ENCODE results near the gene ZNF746. TPM values are rescaled to one million over a fixed set of nuclear protein-coding genes. Genes with fewer than 3 reads are reported as not detected.

The ZNF746 gene
- 10 to 100 TPM; 16.1 to 16.4 TPM for total RNA-seq

DNA sequence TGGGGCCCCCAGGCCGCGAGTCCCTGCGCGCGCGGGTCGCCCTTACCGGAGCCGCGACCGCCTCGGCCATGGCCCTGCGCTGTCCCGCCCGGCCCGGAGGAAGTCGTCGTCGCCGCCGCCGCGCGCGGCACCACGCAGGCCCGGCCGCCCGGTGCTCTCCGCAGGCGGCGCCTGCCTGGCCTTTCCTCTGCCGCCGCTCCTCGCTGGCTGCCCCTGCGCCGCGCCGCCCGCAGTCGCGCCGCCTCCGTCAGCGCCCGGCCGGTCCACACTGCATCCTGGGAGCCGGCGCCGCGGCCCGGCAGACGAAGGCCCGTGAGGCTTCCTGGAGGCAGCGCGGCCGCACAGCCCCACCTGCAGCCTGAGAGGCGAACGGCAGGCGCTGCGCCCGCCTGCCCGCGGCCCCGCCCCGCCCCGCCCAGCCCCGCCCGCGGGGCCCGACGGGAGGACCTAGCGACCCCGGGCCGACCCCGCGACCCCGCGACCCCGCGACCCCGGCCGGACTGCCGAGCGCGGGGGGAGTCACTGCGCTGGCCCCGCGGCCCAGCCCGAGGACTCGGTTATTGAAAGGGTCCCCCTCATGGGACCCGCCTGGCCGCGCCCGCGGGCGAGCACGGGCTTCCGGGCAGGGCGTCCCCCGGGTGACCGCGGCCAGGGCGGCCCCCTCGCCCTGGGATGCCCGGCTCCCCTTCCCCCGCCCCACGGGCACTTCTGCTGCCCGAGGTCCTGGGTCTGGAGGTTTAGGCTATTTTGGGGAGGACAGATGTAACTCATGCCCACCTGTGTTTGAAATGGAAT lies at the start of gene ZNF746:
ZNF746 (minus strand) TSS at position 343 of the 795 bp plus-strand sequence; CDS start at position 70, 273 bp downstream.
- H3K4me1 Mint-ChIP-seq: peaks cover 30% of the 10 kb centered on the region
- H3K4me3 Mint-ChIP-seq: peak within 1 kb of the TSS; percentile 94
- peak; percentile 90 for DNase-seq
- H3K36me3 Mint-ChIP-seq: peaks cover 11% of the 10 kb centered on the region
- no peaks in the 10 kb centered on the region for H3K9me3 Mint-ChIP-seq
- H3K27me3 Mint-ChIP-seq: peaks cover 11% of the 10 kb centered on the region
- peak within 1 kb of the TSS; percentile 92 for H3K27ac Mint-ChIP-seq

DNA sequence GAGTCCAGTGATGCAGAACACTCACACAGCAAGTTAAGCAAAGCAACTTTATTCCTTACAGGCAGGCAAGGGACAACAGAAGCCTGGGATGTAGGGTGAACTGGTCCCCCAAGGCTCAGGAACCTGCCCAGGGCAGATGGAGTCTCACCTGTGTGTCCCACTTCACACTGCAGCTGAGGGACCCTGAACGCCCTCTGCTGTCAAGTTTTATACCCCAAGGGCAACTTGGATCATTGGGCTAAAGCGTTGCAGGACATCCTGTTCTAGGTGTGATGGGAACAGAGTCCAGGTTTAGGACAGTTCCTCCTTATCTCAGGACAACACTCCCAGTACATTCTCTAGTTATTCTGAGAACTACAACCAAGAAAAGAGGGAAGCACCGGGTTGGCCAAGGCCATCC lies 49.5 kb upstream of the ZNF746 start:
- Mint-ChIP-seq H3K4me3 (no peak overlapping the region), H3K9me3 (peaks cover 2% of the 10 kb centered on the region), H3K27me3 (no peaks in the 10 kb centered on the region), H3K4me1 (peaks cover 8% of the 10 kb centered on the region), H3K36me3 (peaks cover 43% of the 10 kb centered on the region), H3K27ac (no peak overlapping the region)
- no peak for DNase-seq

DNA sequence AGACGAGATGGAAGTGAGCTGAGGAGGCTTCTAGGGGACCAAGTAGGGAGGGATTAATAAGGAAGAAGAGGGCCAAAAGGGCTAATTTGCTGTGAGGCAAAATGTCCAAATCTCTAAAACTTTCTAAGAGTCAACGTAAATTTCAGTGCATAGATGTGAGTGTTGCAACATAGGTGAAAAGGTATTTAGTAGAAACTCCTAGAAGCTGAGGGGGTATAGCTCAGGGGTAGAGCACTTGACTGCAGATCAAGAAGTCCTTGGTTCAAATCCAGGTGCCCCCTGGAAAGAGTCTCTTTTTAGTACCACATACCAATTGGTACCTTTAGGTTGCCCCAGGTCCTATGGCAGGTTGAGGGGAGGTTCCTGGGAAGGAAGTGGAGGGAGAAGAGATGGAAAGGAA lies 48.7 kb upstream of the ZNF746 start:
- DNase-seq: no peak
- H3K27ac Mint-ChIP-seq: no peak overlapping the region
- no peaks in the 10 kb centered on the region for H3K27me3 Mint-ChIP-seq

DNA sequence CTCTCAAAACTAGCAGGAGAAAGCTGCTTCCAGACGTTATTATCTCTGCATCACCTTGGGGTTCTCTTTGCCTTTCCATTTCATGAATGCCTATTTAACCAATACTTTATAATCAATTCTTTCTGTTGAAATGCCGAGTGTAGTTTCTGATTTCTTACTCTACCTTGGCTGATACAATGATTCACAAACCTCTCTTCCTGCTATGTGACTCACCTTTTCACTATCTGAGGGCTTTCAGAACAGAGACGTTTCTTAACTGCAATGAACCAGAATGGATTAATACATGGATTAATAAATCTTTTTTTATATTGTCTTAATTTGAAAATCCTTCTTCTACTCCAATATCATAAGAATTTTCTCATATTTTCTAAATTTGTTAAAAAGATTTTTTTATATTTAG lies 46.4 kb upstream of the ZNF746 start:
- H3K36me3 Mint-ChIP-seq: peaks cover 50% of the 10 kb centered on the region
- peaks cover 14% of the 10 kb centered on the region for H3K9me3 Mint-ChIP-seq
- no peaks in the 10 kb centered on the region for H3K27me3 Mint-ChIP-seq
- peaks cover 8% of the 10 kb centered on the region for H3K4me1 Mint-ChIP-seq
- H3K4me3 Mint-ChIP-seq: no peak overlapping the region
- DNase-seq: no peak
- no peak overlapping the region for H3K27ac Mint-ChIP-seq

More for the DNA sequence above, 48.7 kb upstream of the ZNF746 start:
- Mint-ChIP-seq H3K4me1 (peaks cover 8% of the 10 kb centered on the region), H3K9me3 (peaks cover 6% of the 10 kb centered on the region), H3K36me3 (peaks cover 46% of the 10 kb centered on the region), H3K4me3 (no peak overlapping the region)

DNA sequence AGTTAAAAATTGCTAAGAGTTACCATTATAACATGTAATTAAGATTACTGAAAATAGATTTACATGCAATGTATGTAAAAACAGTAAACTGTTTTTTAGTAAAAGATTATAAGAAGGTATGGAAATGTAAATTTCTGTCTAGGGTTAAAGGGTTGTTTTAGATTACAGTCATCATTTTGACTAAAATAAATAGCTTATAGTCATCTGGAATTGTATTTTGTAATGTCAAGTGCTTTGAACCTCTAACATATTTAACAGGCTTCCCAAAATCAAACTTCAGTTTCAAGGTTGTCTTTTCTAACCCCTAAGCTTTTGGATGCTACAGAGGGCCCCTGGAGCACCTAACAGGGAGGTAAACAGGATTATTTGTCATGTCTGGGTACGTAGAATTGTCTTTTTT lies 35.0 kb upstream of the ZNF746 start:
- peaks cover 2% of the 10 kb centered on the region for H3K4me1 Mint-ChIP-seq
- no peak overlapping the region for H3K4me3 Mint-ChIP-seq

DNA sequence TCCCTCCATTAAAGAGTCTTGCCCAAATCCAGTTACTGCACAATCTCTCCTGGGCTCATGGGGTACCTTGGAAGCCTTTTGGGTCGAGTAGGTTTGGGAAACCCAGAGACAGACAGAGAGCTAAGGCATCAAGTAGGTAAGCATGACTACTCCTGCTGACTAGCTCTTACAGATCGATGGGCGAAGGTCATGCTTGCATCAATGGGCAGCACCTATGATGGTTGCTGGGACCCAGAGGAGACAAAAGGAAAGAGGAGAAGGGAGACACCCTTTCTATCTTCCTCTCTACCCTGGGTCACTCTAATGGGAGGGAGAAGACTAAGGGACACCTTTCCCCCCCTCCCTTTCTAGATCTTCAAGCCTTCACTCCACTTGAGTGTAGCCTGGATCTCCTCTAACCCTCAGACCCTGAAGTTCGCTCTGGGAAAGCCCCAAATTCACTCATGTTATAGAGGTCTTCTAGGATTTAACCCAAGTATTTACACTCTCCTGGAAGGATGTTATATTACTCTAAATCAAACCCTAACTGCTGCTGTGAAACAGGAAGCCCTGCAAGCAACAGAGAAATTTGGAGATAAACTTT lies 31.6 kb upstream of the ZNF746 start:
- Mint-ChIP-seq H3K27me3 (peaks cover 3% of the 10 kb centered on the region), H3K36me3 (peaks cover 14% of the 10 kb centered on the region), H3K9me3 (peaks cover 43% of the 10 kb centered on the region), H3K4me3 (no peak overlapping the region), H3K4me1 (no peaks in the 10 kb centered on the region), H3K27ac (no peak overlapping the region)
- DNase-seq: no peak

More for the DNA sequence above, 35.0 kb upstream of the ZNF746 start:
- Mint-ChIP-seq H3K9me3 (peaks cover 35% of the 10 kb centered on the region), H3K27me3 (no peaks in the 10 kb centered on the region), H3K27ac (no peak overlapping the region), H3K36me3 (peaks cover 16% of the 10 kb centered on the region)
- DNase-seq: no peak

DNA sequence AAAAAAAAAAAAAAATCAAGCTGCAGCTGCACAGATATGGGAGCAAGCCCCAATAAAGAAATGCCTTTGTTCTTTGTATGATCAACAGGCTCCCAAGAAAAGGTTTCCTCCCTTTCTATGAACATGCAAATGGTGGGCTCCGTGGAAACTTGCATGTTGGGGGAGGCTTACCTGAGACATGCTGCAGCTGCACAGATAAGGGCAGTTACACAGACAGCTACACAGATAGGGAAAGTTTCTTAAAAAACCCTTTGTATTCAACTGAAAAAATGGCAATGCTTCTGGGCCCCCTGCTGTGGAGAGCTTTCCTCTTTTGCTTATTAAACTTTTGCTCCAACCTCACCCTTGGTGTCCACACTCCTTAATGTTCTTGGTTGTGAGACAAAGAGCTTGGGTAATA lies 29.8 kb upstream of the ZNF746 start:
- Mint-ChIP-seq H3K4me1 (no peaks in the 10 kb centered on the region), H3K36me3 (peaks cover 12% of the 10 kb centered on the region), H3K9me3 (peaks cover 42% of the 10 kb centered on the region), H3K27me3 (peaks cover 3% of the 10 kb centered on the region), H3K4me3 (no peak overlapping the region), H3K27ac (no peak overlapping the region)
- DNase-seq: no peak

DNA sequence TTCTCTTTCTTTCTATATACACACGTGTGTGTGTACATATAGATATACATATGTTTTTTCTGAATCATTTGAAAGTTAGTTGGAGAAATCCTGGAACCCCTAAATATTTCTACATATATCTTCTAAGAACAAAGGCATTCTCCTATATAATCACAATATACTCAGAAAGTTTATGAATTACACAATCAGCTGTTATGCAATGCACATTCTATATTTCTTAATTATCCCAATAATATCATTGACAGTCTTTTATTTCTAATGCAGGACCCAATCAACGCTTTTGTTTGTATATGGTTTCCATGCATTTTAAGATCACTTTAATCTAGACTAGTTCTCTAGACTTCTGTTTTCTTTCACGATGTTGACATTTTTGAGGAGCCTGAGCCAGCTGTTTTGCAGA lies 27.7 kb upstream of the ZNF746 start:
- DNase-seq: no peak
- Mint-ChIP-seq H3K9me3 (peaks cover 34% of the 10 kb centered on the region), H3K4me3 (no peak overlapping the region), H3K4me1 (no peaks in the 10 kb centered on the region), H3K27me3 (peaks cover 3% of the 10 kb centered on the region), H3K27ac (no peak overlapping the region), H3K36me3 (peaks cover 15% of the 10 kb centered on the region)

DNA sequence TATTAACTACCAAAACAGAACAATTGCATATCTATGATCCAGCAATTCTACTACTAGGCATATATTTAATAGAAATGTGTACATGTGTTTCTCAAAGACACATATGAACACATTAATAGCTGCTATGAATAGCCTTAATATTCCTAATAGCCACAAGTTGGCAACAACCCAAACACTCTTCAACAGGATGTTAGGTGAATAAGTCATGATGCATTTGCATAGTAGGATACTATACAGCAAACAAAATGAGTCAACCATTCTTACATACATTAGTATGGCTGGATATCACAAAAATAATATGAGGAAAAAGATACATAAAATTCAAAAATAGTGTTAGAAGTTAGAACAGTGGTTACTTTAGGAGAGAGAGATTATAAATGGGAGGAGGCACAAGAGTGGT lies 26.8 kb upstream of the ZNF746 start:
- DNase-seq: no peak
- H3K4me1 Mint-ChIP-seq: no peaks in the 10 kb centered on the region
- H3K27me3 Mint-ChIP-seq: peaks cover 3% of the 10 kb centered on the region
- H3K36me3 Mint-ChIP-seq: peaks cover 15% of the 10 kb centered on the region
- H3K4me3 Mint-ChIP-seq: no peak overlapping the region
- peaks cover 26% of the 10 kb centered on the region for H3K9me3 Mint-ChIP-seq
- H3K27ac Mint-ChIP-seq: no peak overlapping the region

DNA sequence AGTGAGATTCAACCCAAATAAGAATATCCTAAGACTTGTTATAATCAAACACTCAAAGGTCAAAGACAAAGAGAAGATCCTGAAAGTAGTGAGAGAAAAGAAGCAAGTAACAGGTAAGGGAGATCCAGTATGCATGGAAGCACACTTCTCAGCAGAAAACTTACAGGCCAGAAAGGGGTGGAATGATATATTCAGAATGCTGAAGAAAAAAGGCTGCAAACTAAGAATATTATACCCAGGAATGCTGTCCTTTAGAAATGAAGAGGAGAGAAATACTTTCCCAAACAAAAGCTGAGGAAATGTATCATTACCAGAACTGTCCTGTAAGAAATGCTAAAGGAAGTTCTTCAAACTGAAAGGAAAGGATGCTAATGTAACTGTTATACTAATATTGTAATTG lies 12.6 kb upstream of the ZNF746 start:
- no peak for DNase-seq
- peaks cover 6% of the 10 kb centered on the region for H3K36me3 Mint-ChIP-seq
- H3K9me3 Mint-ChIP-seq: peaks cover 33% of the 10 kb centered on the region
- H3K4me1 Mint-ChIP-seq: no peaks in the 10 kb centered on the region
- no peak overlapping the region for H3K27ac Mint-ChIP-seq
- H3K4me3 Mint-ChIP-seq: no peak overlapping the region
- no peaks in the 10 kb centered on the region for H3K27me3 Mint-ChIP-seq

DNA sequence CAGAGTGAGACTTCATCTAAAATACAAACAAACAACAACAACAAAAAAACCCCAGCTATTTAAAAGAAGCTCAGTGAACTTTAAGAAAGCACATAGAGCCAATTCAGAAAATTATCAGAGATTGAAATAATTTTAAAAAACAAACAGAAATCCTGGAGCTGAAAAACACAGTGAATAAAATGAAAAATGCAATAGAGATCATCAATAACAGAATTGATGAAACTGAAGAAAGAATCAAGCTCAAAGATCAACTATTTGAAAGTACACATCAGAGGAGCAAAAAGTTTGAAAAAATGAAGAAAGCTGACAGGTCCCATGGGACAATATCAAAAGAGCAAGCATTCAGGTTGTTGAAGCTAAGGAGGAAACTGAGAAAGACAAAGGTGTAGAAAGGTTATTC lies 12.2 kb upstream of the ZNF746 start:
- no peak for DNase-seq
- H3K36me3 Mint-ChIP-seq: peaks cover 8% of the 10 kb centered on the region
- no peak overlapping the region for H3K4me3 Mint-ChIP-seq
- peaks cover 36% of the 10 kb centered on the region for H3K9me3 Mint-ChIP-seq
- no peaks in the 10 kb centered on the region for H3K4me1 Mint-ChIP-seq
- no peak overlapping the region for H3K27ac Mint-ChIP-seq
- no peaks in the 10 kb centered on the region for H3K27me3 Mint-ChIP-seq

DNA sequence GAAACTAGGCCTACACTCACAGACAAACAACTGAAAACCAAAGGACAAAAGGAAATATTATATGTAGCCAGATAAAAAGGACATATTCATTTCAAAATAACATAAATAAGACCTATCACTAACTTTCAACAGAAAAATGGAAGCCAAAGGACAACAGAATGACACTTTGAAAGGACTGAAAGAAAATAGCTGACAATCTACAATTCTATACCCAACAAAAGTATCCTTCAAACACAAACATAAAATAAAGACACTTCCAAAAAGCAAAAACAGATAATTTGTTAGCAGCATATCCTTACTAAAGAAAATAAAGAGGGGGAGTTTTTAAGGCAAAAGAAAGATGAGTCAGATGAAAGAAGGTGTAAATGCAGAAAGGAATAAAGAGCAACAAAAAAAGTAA lies 7.9 kb upstream of the ZNF746 start:
- H3K4me1 Mint-ChIP-seq: peaks cover under 1% of the 10 kb centered on the region
- H3K27me3 Mint-ChIP-seq: no peaks in the 10 kb centered on the region
- no peak overlapping the region for H3K27ac Mint-ChIP-seq
- no peak overlapping the region for H3K4me3 Mint-ChIP-seq
- H3K36me3 Mint-ChIP-seq: peaks cover 6% of the 10 kb centered on the region
- peaks cover 18% of the 10 kb centered on the region for H3K9me3 Mint-ChIP-seq
- no peak for DNase-seq

DNA sequence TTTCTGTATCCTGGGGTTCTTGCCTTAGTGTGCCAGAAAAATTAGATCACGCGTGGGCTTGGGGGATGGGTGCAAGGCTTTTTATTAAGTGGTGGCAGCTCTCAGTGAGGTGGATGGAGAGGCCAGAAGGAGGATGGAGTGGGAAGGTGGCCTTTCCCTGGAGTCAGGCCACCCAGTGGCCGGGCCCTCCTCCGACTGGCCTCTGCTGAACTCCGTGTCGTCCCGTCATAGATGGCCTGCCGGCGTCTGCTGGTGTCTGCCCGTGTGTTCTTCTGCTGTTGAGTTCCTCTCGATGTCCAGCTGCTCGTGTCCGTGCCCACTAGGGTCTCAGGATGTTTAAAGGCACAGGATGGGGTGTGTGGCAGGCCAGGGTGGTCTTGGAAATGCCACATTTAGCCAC lies 4.0 kb upstream of the ZNF746 start:
- no peak for DNase-seq
- Mint-ChIP-seq H3K4me1 (peaks cover 13% of the 10 kb centered on the region), H3K4me3 (no peak overlapping the region), H3K27me3 (peaks cover 11% of the 10 kb centered on the region), H3K9me3 (peaks cover 8% of the 10 kb centered on the region), H3K36me3 (peaks cover 6% of the 10 kb centered on the region), H3K27ac (no peak overlapping the region)

DNA sequence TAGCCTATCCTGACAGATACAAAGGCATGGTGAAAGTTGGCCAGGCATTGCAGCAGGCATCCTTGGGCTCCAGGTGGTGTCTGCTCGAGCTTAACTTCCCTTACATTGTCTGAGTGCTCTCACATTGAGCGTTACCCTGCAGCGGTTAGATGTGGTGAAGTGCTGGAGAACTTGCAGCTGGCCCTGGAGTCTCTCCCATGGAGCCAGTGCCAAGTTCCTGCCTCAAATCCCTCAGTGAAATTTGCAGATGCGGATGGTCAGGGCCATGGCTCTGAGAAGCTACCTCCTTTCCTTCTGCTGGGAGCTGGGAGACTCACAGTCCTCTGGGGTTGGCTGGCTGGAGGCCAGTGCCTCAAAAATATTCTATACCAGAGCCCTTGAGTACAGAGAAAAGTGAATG lies 3.3 kb upstream of the ZNF746 start:
- Mint-ChIP-seq H3K27me3 (peaks cover 11% of the 10 kb centered on the region), H3K36me3 (peaks cover 6% of the 10 kb centered on the region), H3K4me3 (no peak overlapping the region), H3K27ac (no peak overlapping the region), H3K9me3 (peaks cover 8% of the 10 kb centered on the region), H3K4me1 (peaks cover 17% of the 10 kb centered on the region)
- DNase-seq: no peak

DNA sequence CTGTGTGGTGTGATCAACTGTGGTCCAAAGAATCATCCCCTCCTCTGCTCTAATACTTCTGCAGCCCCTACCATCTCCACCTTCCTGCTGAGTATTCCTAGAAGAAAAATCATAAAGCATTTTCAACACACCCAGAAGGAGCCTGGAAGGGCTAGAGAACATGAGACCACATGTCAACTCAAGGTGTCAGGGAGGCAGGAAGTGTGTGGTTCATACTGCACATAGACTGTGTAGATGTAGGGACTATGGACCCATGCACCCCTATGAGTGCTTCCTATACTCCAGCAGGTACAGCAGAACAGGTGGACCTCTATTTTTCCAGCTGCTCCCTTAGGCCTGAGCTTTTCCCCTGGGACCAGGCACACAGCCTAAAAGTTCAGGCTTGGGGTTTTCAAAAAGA lies 2.6 kb upstream of the ZNF746 start:
- peaks cover 4% of the 10 kb centered on the region for H3K36me3 Mint-ChIP-seq
- H3K9me3 Mint-ChIP-seq: peaks cover 4% of the 10 kb centered on the region
- H3K27ac Mint-ChIP-seq: peak overlapping the region; percentile 4
- no peak for DNase-seq
- peaks cover 11% of the 10 kb centered on the region for H3K27me3 Mint-ChIP-seq
- H3K4me1 Mint-ChIP-seq: peaks cover 24% of the 10 kb centered on the region
- no peak overlapping the region for H3K4me3 Mint-ChIP-seq

DNA sequence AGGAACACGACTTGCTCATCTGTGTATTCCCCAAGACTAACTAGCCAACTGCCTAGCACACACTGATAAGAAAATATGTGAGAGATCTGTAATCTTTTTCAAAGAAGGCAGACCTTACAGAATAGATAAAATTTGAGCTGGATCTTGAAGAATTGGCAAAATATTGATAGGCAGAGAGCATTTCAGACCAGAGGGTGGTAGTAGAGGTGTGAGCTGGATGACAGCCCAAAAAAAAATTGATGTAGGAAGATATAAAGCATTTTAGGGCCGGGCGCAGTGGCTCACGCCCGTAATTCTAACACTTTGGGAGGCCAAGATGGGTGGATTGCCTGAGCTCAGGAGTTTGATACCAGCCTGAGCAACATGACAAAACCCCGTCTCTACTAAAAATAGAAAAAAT lies 1.2 kb upstream of the ZNF746 start:
- no peak for DNase-seq
- Mint-ChIP-seq H3K4me3 (no peak overlapping the region), H3K27ac (no peak overlapping the region), H3K36me3 (peaks cover 4% of the 10 kb centered on the region), H3K4me1 (peaks cover 30% of the 10 kb centered on the region), H3K9me3 (no peaks in the 10 kb centered on the region), H3K27me3 (peaks cover 11% of the 10 kb centered on the region)
